HG02623 (cell line): ENCODE results near the gene NABP2.
A peak's percentile ranks its signal among the peaks of the same experiment; 100 is the strongest.
"Not testable (repeated sequence)": the region's sequence is repeated elsewhere in the genome, so short reads cannot be mapped to it uniquely, and the experiment has no call there.

Source experiments
- ATAC-seq: cut with Tn5 transposase; IDR thresholded peaks from one replicate; pipeline ENCODE4 v1.9.1; 2021; ENCODE audit warnings: moderate library complexity; ENCODE audit not compliant: unreplicated experiment

The NABP2 gene

DNA sequence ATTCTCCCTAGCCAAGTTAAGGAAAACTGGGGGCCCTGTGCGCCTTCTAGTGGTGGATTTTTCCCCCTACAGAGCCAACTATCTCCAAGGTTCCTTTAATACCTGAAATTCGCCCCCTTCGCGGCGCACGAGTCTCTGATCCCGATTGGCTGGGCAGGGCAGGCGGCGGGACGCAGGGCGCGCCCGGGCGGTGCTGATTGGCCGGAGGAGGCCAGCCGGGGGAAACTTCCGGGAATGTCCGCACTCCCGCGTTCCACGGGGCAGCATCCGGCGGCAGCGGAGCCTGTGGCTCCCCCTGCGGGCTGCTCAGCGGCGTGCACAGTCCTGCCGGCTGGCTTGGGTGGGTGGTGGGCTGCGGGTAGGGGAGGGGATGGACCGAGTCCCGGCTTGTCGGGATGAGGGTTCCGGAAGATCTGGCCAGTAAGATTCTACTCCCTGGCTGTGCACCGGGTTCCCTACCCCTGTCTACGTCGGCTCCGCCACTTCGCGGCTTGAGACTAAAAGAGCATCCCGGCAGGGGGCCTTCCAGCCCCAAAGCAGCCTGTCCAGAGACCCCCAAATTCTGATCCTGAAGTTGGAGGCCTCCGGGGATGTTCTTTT lies at the start of gene NABP2:
Gene NABP2 (plus strand): TSS at position 241 of the 600 bp plus-strand sequence. CDS start 515 bp downstream, outside the sequence.
- ATAC-seq, result peak; percentile 72

DNA sequence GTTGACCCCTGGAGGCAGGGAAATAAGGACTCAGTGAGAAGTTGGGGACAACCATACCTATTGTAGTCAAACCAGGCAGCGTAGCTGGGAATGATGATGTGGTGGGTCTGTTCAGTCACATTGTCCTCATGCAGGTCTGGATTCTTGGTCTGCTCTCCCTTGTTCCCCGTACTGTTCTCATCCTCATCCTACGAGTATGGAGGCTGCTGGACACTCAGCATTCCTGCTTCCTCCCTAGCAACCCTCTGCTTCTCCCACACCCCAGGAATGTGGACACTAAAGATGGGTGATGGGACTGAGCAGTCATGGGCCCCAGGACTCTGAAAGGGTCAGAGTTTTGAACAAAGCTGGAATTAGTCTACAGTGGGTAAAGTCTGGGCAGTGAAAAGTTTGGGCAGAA lies 45.8 kb upstream of the NABP2 start:
- ATAC-seq, result no peak

DNA sequence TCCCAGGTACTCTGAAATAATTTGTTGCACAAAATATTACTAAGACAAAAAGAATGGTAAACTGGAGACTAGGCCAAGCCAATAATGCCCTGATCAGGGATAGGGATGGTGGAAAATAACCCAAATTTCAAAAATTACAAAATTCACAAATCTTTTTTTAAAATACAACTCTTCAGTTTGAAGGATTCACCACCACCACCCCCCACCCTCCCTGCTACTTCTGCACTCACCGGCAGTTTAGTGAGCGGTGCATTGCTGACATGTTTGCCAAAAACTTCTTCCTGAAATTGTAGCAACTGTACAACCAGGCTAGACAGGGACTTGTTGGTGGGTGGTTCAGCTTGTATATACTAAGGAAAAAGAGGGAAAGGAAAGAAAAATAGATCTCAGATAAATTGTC lies 37.2 kb upstream of the NABP2 start:
- no peak for ATAC-seq

- ATAC-seq, result no peak
Measured at GRCh38 chr12:56188131-56188777, 35.9 kb upstream of the NABP2 start.

DNA sequence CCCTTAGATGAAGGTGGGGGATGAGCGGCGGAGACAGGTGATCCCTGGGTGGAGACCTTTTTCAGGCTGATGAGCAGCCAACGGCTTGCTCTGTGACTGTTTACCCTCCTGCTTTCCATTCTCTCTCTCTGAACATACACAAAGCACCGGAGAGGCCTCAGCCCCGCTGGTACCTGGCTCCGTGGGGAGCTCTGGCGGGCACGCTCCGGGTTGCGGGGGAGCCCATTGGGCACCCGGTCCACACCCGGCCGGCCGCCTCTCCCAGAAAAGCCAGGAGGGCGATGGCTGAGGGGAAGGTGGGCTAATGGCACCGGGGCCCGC lies 35.4 kb upstream of the NABP2 start:
- ATAC-seq, result no peak

GRCh38 chr12:56189099-56189917 lies 34.8 kb upstream of the NABP2 start, which contains the start of gene SMARCC2:
Gene SMARCC2 (minus strand): TSS chr12:56189483. CDS start chr12:56189461, 22 bp downstream.
- ATAC-seq, result peak; percentile 69

DNA sequence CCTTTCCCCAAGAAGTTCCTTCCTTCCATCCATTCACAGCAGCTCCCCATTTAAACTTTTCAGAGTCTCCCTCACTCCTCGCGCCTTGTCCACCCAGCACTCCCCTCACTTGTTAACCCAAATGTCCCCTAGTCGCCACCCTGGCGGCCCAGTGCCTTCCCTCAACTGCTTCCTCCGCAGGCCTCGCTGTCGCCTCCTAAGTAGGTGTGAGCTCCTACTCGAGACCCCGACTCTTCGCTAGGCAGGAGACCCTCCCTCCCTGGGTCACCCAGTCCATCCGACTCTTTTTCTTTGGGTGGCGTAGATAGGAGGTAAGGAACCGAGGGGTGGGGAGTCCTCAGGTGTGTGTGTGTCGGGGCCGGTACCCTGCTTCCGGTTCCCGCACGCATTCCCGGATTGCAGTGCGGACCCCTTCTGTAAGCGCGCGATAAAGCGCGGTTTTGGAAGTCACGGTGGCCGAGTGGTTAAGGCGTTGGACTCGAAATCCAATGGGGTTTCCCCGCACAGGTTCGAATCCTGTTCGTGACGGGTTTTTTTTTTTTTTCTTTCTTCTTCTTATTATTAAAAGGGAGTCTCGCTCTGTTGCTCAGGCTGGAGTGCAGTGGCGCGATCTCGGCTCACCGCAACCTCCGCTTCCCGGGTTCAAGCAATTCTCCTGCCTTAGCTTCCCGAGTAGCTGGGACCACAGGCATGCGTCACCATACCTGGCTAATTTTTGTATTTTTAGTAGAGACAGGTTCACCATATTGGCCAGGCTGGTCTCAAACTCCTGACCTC lies 34.0 kb upstream of the NABP2 start:
- ATAC-seq, result peak; percentile 22

DNA sequence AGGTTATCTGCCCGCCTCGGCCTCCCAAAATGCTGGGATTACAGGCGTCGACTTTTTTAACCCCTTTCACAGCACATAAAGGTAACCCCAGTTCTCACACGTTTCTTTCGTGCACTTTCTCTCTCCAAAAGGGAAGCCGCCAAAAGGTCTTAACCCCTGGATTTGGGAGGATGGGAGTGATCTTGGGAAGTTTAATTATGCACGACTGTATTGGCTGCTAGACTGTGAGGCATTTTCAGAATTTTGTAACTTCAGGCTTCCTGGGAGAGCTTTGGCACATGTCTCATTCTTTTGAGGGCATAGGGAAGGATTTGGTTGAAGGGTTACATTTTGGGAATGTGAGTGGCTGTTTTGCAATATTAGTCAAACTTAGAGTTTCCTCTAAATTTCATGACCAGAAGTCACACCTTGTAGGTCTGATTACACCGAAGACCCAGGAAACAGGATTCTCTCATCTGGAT lies 33.4 kb upstream of the NABP2 start:
- no peak for ATAC-seq

GRCh38 chr12:56192582-56192981 lies 31.6 kb upstream of the NABP2 start:
- no peak for ATAC-seq

DNA sequence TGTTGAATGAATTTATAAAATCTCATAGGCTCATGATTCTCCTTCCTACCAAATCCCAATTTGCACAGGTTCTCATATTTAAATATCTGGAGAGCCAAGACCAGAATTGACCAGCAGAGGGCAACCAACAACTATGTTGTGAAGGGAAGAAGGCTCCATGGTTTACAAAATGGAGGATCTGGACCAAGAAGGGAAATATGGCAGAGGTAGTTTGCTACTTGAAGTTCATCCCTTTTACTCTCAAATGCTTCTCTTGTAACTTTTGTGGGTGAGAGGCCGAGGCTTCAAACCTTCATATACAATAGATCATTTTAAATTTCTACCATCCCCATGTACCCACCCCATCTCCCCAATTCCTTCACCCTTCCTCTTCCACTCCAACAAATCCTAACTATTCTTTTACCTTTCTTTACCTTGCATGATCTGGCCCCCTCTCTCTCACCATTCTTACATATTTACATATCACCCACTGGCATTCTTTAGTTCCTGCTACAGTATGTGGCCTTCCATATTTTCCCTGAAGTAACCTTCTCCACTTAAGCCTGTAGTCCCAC lies 31.0 kb upstream of the NABP2 start:
- no peak for ATAC-seq

DNA sequence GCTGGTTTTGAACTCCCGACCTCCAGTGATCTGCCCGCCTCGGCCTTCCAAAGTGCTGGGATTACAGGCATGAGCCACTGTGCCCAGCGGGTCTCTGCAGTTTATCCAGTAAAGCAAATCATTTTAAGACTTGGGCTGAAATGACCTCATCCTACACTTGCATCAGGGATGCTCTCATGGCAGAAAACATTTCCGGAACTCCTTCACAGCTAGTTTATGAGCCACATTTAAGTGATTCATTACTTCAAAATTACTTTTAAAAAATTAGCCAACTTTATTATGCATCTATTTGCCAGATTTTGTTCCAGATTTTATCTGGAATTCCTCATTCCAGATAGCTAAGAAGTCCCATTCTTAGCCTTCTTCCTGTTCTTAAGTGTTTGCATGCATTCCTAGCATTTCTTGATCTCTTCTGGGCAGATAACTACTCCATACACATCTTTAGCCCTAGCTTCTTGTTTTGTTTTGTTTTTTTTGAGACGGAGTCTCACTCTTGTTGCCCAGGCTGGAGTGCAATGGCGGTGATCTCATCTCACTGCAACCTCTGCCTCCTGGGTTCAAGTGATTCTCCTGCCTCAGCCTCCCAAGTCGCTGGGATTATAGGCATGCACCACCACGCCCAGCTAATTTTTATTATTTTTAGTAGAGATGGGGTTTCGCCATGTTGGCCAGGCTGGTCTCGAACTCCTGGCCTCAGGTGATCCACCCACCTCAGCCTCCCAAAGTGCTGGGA lies 27.2 kb upstream of the NABP2 start:
- ATAC-seq, result not testable (repeated sequence)

DNA sequence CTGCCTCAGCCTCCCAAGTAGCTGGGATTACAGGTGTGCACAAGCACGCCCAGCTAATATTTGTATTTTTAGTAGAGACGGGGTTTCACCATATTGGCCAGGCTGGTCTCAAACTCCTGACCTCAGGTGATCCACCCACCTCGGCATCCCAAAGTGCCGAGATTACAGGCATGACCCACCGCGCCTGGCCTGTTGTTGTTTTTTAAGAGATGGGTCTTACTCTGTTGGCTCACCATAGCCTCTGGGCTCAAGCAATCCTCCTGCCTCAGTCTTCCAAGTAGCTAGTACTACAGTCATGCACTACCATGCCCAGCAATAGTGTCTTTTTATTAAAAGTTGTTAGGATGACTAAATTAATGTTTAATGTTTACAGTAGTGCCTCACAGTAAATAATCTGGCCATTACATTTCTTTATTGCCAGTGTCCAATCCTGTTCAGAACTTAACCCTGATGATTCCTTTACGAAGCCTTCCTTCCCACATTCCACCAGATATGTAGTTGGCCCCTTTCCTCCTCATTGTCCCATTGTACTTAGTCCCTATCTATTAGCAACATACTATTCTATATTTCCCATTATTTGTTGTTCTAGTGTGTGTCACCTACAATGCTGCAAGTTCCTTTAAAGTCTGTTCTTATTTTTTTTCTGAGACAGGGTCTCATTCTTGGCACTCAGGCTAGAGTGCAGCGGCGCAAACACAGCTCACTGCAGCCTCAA lies 26.1 kb upstream of the NABP2 start:
- no peak for ATAC-seq

DNA sequence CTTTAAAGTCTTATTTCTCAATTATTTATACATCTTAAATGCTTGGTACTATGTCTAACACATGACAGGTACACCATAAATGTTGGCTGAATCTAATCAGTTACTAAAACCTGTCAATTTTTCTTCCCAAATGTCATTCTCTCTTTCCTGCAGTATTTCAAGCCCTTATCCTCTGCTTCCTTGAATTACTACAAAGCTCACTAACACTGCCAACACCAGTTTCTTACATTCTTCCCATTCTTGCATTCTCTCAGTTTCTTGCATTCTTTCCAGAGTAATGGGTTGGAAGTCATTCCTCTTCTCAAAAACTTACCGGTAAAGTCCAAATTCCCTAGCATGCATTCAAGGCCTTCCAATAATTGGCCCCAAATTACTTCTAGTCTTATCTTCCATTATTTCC lies 25.3 kb upstream of the NABP2 start:
- no peak for ATAC-seq

DNA sequence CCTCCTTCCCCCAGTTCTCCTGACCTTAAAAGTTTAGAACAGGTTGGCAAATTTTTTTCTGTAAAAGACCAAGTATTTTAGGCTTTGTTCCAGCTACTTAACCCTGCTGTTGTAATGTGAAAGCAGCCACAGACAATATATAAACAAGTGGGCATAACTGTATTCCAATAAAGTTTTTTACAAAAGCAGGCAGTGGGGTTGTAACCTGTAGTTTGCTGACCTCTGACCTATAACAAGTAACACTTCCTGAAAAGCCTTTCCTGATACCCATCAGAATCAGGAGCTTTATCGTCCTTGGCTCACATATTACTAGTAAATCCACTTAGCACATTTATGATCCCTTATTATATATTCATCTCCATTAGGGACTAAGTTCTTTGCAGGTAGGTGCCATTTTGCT lies 21.8 kb upstream of the NABP2 start:
- no peak for ATAC-seq

- no peak for ATAC-seq
Measured at GRCh38 chr12:56202838-56203237, 21.3 kb upstream of the NABP2 start.

GRCh38 chr12:56204275-56204674 lies 19.9 kb upstream of the NABP2 start:
- no peak for ATAC-seq

GRCh38 chr12:56205445-56205844 lies 18.7 kb upstream of the NABP2 start:
- ATAC-seq, result no peak

- no peak for ATAC-seq
Measured at GRCh38 chr12:56206452-56207166, 17.5 kb upstream of the NABP2 start.

DNA sequence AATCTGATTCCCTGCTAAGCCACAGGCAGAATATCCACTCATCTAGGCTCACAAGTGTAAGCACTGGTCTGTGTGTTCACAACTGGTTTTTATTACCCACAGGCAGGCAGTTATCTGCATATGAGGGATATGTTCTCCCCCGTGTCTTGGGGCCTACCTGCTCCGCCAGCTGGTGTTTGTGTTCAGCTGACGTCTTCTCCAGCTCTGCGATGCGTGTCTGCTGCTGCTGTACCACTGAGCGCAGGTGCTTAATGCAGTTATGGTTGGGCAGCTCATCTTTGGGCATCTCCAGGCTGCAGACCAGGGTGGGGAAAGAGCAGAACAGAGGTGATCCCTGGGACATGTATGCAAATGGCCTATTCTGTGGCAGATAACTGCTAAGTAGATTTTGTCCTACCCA lies 16.1 kb upstream of the NABP2 start:
- no peak for ATAC-seq
